ENCODE data around the gene LRRC8C. TPM values are rescaled to one million over a fixed set of nuclear protein-coding genes. Genes with fewer than 3 reads are reported as not detected.
A peak's percentile ranks its signal among the peaks of the same experiment; 100 is the strongest.

The LRRC8C gene
- total and polyA plus RNA-seq, 2 experiments from 2014 or later: 3.6 to 7.3 TPM

DNA sequence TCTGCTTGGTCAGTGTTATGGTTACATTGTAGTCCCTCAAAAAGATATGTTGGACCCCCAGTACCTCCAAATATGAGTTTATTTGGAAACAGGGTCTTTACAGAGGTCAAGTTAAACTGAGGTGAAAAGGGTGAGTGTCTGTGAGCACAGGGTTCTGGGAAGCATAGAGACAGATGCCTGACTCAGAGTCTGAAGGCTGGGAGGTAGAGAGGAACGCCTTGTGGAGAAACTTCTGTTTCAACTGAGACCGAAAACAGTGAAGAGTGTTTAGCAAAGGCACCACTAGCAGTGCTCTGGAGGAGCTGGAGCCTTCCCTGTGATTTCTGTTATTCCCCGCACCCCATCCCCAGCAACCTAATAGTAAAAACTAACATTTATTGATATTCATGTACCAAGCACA, 122.7 kb downstream of the LRRC8C start:
- Histone ChIP-seq H3F3A (ENCODE audit: insufficient read depth) (peaks cover 19% of the 10 kb centered on the region), H3K36me3 (ENCODE audit: low read depth) (no peaks in the 10 kb centered on the region), H3K9me2 (ENCODE audit: insufficient read depth) (no peaks in the 10 kb centered on the region), H3K27me3 (replicated peaks; ENCODE audit: insufficient read depth) (no peaks in the 10 kb centered on the region), H3K27ac (no peak overlapping the region), H3K4me2 (ENCODE audit: unreplicated experiment) (no peak overlapping the region), H3K79me2 (ENCODE audit: insufficient read depth) (no peaks in the 10 kb centered on the region), H3K4me1 (ENCODE audit: insufficient read depth) (peaks cover 27% of the 10 kb centered on the region), H3K9ac (no peak overlapping the region), H2AFZ (no peak overlapping the region), H3K4me3 (no peak overlapping the region), H3K9me3 (ENCODE audit: low read depth) (no peaks in the 10 kb centered on the region), H4K20me1 (ENCODE audit: insufficient read depth) (no peaks in the 10 kb centered on the region)
- no peak for TF ChIP-seq EZH2phosphoT487 (IDR thresholded peaks at IDR 0.05; ENCODE audit: insufficient read depth, low read depth)
- no peak for TF ChIP-seq EZH2 (IDR thresholded peaks at IDR 0.05; ENCODE audit: insufficient read depth, poor library complexity, severe bottlenecking)
- in situ Hi-C loops (cut with MboI): loop anchor here (5.0 to 25.0 kb wide), 2 partner anchors 118 to 243 kb away; partner anchors contain the start of gene LRRC8B
- whole genome bisulfite sequencing, 2 experiments (ENCODE audit: low coverage in 1 of 2, low lambda C conversion rate in 2 of 2, missing lambda C conversion rate in 2 of 2): 96 to 100% methylated on average over 3 of the region's 3 CpGs
- no peak for DNase-seq

DNA sequence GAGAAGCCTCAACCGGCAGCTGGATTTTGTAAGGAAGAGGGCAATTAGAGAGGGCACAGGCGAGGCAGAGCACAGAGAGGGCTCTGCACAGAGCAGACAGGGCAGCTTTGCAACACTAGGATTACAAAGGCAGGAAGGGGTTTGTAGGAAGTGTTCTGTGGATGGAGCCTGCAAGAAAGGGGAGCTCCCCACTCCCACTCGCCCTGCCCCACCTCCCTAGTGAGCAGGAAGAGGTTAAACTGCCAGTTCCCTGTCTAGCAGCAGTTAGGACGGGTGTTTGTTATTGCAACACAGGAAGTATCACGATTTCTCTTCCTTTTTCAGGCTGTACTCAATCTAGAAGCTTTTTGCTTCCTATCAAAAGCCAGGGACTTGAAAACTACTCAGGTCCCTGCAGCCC, 124.6 kb downstream of the LRRC8C start:
- Histone ChIP-seq H4K20me1 (ENCODE audit: insufficient read depth) (no peaks in the 10 kb centered on the region), H3K27me3 (replicated peaks; ENCODE audit: insufficient read depth) (no peaks in the 10 kb centered on the region), H3K4me3 (no peak overlapping the region), H3K9me3 (ENCODE audit: low read depth) (no peaks in the 10 kb centered on the region), H3K79me2 (ENCODE audit: insufficient read depth) (no peaks in the 10 kb centered on the region), H3K36me3 (ENCODE audit: low read depth) (no peaks in the 10 kb centered on the region), H3K9me2 (ENCODE audit: insufficient read depth) (no peaks in the 10 kb centered on the region), H3K4me1 (ENCODE audit: insufficient read depth) (peaks cover 27% of the 10 kb centered on the region), H3K9ac (no peak overlapping the region), H3K4me2 (ENCODE audit: unreplicated experiment) (peak overlapping the region; percentile 26), H3F3A (ENCODE audit: insufficient read depth) (peaks cover 19% of the 10 kb centered on the region), H3K27ac (no peak overlapping the region), H2AFZ (peak overlapping the region; percentile 53; the same call in 1 of the 2 replicates)
- WGBS, 2 experiments (ENCODE audit: low coverage in 1 of 2, low lambda C conversion rate in 2 of 2, missing lambda C conversion rate in 2 of 2): 47 to 51% methylated on average over 5 of the region's 5 CpGs
- TF ChIP-seq EZH2phosphoT487 (IDR thresholded peaks at IDR 0.05; ENCODE audit: insufficient read depth, low read depth): no peak
- TF ChIP-seq EZH2 (IDR thresholded peaks at IDR 0.05; ENCODE audit: insufficient read depth, poor library complexity, severe bottlenecking): no peak
- DNase-seq: no peak
- in situ Hi-C loops (cut with MboI): loop anchor here (5.0 to 25.0 kb wide), 2 partner anchors 120 to 245 kb away; partner anchors contain the start of gene LRRC8B

DNA sequence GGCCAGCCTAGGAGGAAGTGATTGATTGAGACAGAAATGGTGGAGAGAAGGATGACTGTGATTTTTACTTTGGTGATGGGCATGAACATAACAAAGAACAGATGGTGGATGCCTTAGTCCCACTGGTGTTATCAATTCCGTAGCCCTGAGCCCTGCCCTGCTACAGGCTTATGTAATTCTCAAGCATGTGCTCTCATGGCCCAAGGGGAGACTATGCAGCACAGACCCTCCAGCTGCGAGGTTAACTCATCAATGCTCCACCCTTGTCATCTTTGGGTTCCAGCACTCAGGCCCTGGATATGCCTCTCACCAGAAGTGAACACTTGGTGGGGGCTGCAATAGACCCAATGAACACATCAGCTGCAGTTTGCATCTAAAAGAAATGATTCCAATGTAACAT, 125.2 kb downstream of the LRRC8C start:
- H3K9me3 ChIP-seq (ENCODE audit: low read depth): no peaks in the 10 kb centered on the region
- H3K27me3 ChIP-seq (replicated peaks; ENCODE audit: insufficient read depth): no peaks in the 10 kb centered on the region
- no peak for DNase-seq
- H3K9ac ChIP-seq: no peak overlapping the region
- no peaks in the 10 kb centered on the region for H3K9me2 ChIP-seq (ENCODE audit: insufficient read depth)
- in situ Hi-C loops (cut with MboI): loop anchor here (5.0 to 25.0 kb wide), 2 partner anchors 121 to 246 kb away; partner anchors contain the start of gene LRRC8B
- peak overlapping the region; percentile 53; the same call in 1 of the 2 replicates for H2AFZ ChIP-seq
- H3F3A ChIP-seq (ENCODE audit: insufficient read depth): peaks cover 19% of the 10 kb centered on the region
- H3K79me2 ChIP-seq (ENCODE audit: insufficient read depth): no peaks in the 10 kb centered on the region
- no peak overlapping the region for H3K4me3 ChIP-seq
- no peak overlapping the region for H3K4me2 ChIP-seq (ENCODE audit: unreplicated experiment)
- WGBS, 2 experiments (ENCODE audit: low coverage in 1 of 2, low lambda C conversion rate in 2 of 2, missing lambda C conversion rate in 2 of 2): 16 to 17% methylated on average over 2 of the region's 2 CpGs
- H3K36me3 ChIP-seq (ENCODE audit: low read depth): no peaks in the 10 kb centered on the region
- no peak overlapping the region for H3K27ac ChIP-seq
- no peaks in the 10 kb centered on the region for H4K20me1 ChIP-seq (ENCODE audit: insufficient read depth)
- H3K4me1 ChIP-seq (ENCODE audit: insufficient read depth): peaks cover 27% of the 10 kb centered on the region
- TF ChIP-seq EZH2 (IDR thresholded peaks at IDR 0.05; ENCODE audit: insufficient read depth, poor library complexity, severe bottlenecking) (no peak), EZH2phosphoT487 (IDR thresholded peaks at IDR 0.05; ENCODE audit: insufficient read depth, low read depth) (no peak)

DNA sequence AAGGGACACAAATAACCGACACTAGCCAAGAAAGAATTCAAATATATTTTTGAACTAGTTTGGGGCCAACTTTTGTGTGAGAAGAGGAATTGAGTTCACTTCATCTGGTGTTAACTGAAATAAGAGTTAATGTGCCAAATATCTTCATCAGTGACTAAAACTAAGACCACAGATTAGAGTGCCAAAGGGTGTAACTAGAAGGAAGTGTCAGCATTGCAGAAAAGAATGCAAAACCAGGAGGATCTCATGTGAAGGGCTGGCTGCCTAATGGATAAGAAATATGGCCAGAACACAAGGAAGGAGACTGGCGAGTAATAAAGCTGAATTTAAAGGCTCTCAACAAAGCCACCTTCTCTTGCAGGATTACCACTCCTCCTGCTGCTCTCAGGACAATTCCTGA, 126.1 kb downstream of the LRRC8C start:
- no peaks in the 10 kb centered on the region for H3K9me3 ChIP-seq (ENCODE audit: low read depth)

More for the DNA sequence above, 126.1 kb downstream of the LRRC8C start:
- DNase-seq: peak; percentile 59
- H3K4me2 ChIP-seq (ENCODE audit: unreplicated experiment): peak overlapping the region; percentile 42
- H3K36me3 ChIP-seq (ENCODE audit: low read depth): no peaks in the 10 kb centered on the region
- H3K27ac ChIP-seq: no peak overlapping the region
- H3K4me1 ChIP-seq (ENCODE audit: insufficient read depth): peaks cover 26% of the 10 kb centered on the region
- H3F3A ChIP-seq (ENCODE audit: insufficient read depth): peaks cover 14% of the 10 kb centered on the region
- H4K20me1 ChIP-seq (ENCODE audit: insufficient read depth): no peaks in the 10 kb centered on the region
- no peak overlapping the region for H3K4me3 ChIP-seq
- no peaks in the 10 kb centered on the region for H3K27me3 ChIP-seq (replicated peaks; ENCODE audit: insufficient read depth)
- TF ChIP-seq EZH2phosphoT487 (IDR thresholded peaks at IDR 0.05; ENCODE audit: insufficient read depth, low read depth) (no peak), EZH2 (IDR thresholded peaks at IDR 0.05; ENCODE audit: insufficient read depth, poor library complexity, severe bottlenecking) (no peak)
- H3K79me2 ChIP-seq (ENCODE audit: insufficient read depth): no peaks in the 10 kb centered on the region
- H3K9me2 ChIP-seq (ENCODE audit: insufficient read depth): no peaks in the 10 kb centered on the region
- in situ Hi-C loops (cut with MboI): loop anchor here (5.0 to 25.0 kb wide), 2 partner anchors 122 to 247 kb away; partner anchors contain the start of gene LRRC8B
- 25 to 36% methylated on average over 2 of the region's 2 CpGs for WGBS, 2 experiments (ENCODE audit: low coverage in 1 of 2, low lambda C conversion rate in 2 of 2, missing lambda C conversion rate in 2 of 2)
- 0 out of 2 replicates have a peak overlapping the region, but pooled peaks have one; percentile 20 for H2AFZ ChIP-seq
- H3K9ac ChIP-seq: no peak overlapping the region
